HEK293 (cell line): Measurements from ENCODE around the gene LSP1.

Experiments
- CTCF ChIA-PET: fragments of 350-600 bp; formaldehyde crosslinking; extraction: SDS; loops from one replicate; lab custom pipeline; 2021; ENCODE audit warnings: antibody characterized with exemption; lab: Yijun Ruan, JAX
- POLR2A ChIA-PET: fragments of 300-600 bp; formaldehyde crosslinking; extraction: SDS; loops from one replicate; lab custom pipeline; 2020; ENCODE audit warnings: antibody characterized with exemption, inconsistent platforms; lab: Yijun Ruan, JAX
- H3K27ac ChIP-seq: fragments of 200-500 bp; sonication (Bioruptor generic); 2 replicates; pipeline ENCODE4 v1.5.1; 2014; ENCODE audit warnings: low read depth, low read length, control low read depth, inconsistent platforms; ENCODE audit errors: extremely low read depth
- H3K36me3 ChIP-seq, 2 experiments: fragments of 200-500 bp in 1 of 2; sonication (Bioruptor generic) in 1 of 2; 1 replicate in 1 of 2; 2 replicates in 1 of 2; pipeline ENCODE4 v1.5.1; 2014 to 2017; ENCODE audit warnings: inconsistent platforms in 2 of 2, low read length in 2 of 2; ENCODE audit not compliant: control insufficient read depth in 2 of 2, insufficient read depth in 1 of 2
- H3K4me1 ChIP-seq: fragments of 200-500 bp; sonication (Bioruptor generic); 2 replicates; pipeline ENCODE4 v1.5.1; 2014; ENCODE audit warnings: mild to moderate bottlenecking, low read length, inconsistent platforms; ENCODE audit not compliant: control insufficient read depth, insufficient read depth
- H3K4me3 ChIP-seq: 2 replicates; pipeline ENCODE4 v1.5.1; 2011; ENCODE audit warnings: low read depth, mild to moderate bottlenecking, control low read depth, low read length, moderate library complexity
- H3K9me3 ChIP-seq: fragments of 200-500 bp; sonication (Bioruptor generic); 2 replicates; pipeline ENCODE4 v1.5.1; 2014; ENCODE audit warnings: low read depth, low read length, inconsistent platforms; ENCODE audit not compliant: control insufficient read depth, insufficient read depth
- BCL11A ChIP-seq: fragments of 450-650 bp; formaldehyde crosslinking; IDR thresholded peaks from 2 replicates; pipeline ENCODE4 v1.5.1; 2016; ENCODE audit warnings: low read depth, missing biosample characterization, missing genetic modification characterization
- GLIS1 ChIP-seq: fragments of 450-650 bp; formaldehyde crosslinking; IDR thresholded peaks from 2 replicates; pipeline ENCODE4 v1.5.1; 2016; ENCODE audit warnings: missing biosample characterization, missing genetic modification characterization
- KLF10 ChIP-seq: fragments of 450-650 bp; IDR thresholded peaks from 2 replicates; pipeline ENCODE4 v1.5.1; 2018; ENCODE audit warnings: missing biosample characterization, mild to moderate bottlenecking, missing genetic modification characterization
- KLF9 ChIP-seq: fragments of 450-650 bp; formaldehyde crosslinking; IDR thresholded peaks from 2 replicates; pipeline ENCODE4 v1.5.1; 2016; ENCODE audit warnings: missing biosample characterization, missing genetic modification characterization, low read depth
- OVOL3 ChIP-seq: fragments of 450-650 bp; formaldehyde crosslinking; IDR thresholded peaks from 2 replicates; pipeline ENCODE4 v1.5.1; 2016; ENCODE audit warnings: missing biosample characterization, missing genetic modification characterization
- PRDM1 ChIP-seq: fragments of 450-650 bp; formaldehyde crosslinking; IDR thresholded peaks from 2 replicates; pipeline ENCODE4; 2016; ENCODE audit warnings: missing biosample characterization, missing genetic modification characterization
- SP7 ChIP-seq: fragments of 450-650 bp; formaldehyde crosslinking; IDR thresholded peaks from 2 replicates; pipeline ENCODE4 v1.5.1; 2016; ENCODE audit warnings: missing biosample characterization, missing genetic modification characterization
- WT1 ChIP-seq: fragments of 450-650 bp; formaldehyde crosslinking; IDR thresholded peaks from 2 replicates; pipeline ENCODE4 v1.5.1; 2016; ENCODE audit warnings: missing biosample characterization, missing genetic modification characterization
- YY2 ChIP-seq: fragments of 450-650 bp; formaldehyde crosslinking; IDR thresholded peaks from 2 replicates; pipeline ENCODE4 v1.5.1; 2016; ENCODE audit warnings: missing biosample characterization, missing genetic modification characterization
- ZIC2 ChIP-seq: fragments of 450-650 bp; formaldehyde crosslinking; IDR thresholded peaks from 2 replicates; pipeline ENCODE4 v1.5.1; 2016; ENCODE audit warnings: missing biosample characterization, missing genetic modification characterization
- ZNF10 ChIP-seq: fragments of 450-650 bp; formaldehyde crosslinking; IDR thresholded peaks from 2 replicates; pipeline ENCODE4 v1.5.1; 2017; ENCODE audit warnings: missing biosample characterization, missing genetic modification characterization
- ZNF132 ChIP-seq: fragments of 450-650 bp; formaldehyde crosslinking; IDR thresholded peaks from 2 replicates; pipeline ENCODE4 v1.5.1; 2017; ENCODE audit warnings: missing biosample characterization, missing genetic modification characterization, borderline replicate concordance
- ZNF274 ChIP-seq, 2 experiments: fragments of 200-500 bp in 1 of 2; fragments of 450-650 bp in 1 of 2; sonication (Bioruptor generic) in 1 of 2; formaldehyde crosslinking in 1 of 2; IDR thresholded peaks; 2 replicates each; pipeline versions ENCODE4 v1.5.1 to v1.6.1; 2014 to 2016; ENCODE audit warnings: borderline replicate concordance in 1 of 2, inconsistent platforms in 1 of 2, low read length in 1 of 2, missing biosample characterization in 1 of 2, missing genetic modification characterization in 1 of 2
- ZNF350 ChIP-seq: fragments of 450-650 bp; formaldehyde crosslinking; IDR thresholded peaks from 2 replicates; pipeline ENCODE4 v1.5.0; 2017; ENCODE audit warnings: missing biosample characterization, mild to moderate bottlenecking, missing genetic modification characterization
- ZNF37A ChIP-seq: fragments of 450-650 bp; IDR thresholded peaks from 2 replicates; pipeline ENCODE4 v1.5.1; 2018; ENCODE audit warnings: missing biosample characterization, missing genetic modification characterization
- ZNF404 ChIP-seq: fragments of 450-650 bp; formaldehyde crosslinking; IDR thresholded peaks from 2 replicates; pipeline ENCODE4 v1.5.1; 2017; ENCODE audit warnings: missing biosample characterization, missing genetic modification characterization
- ZNF426 ChIP-seq: fragments of 450-650 bp; formaldehyde crosslinking; IDR thresholded peaks from 2 replicates; pipeline ENCODE4 v1.5.1; 2017; ENCODE audit warnings: missing biosample characterization, missing genetic modification characterization, mild to moderate bottlenecking, inconsistent platforms, moderate library complexity
- ZNF521 ChIP-seq: fragments of 450-650 bp; formaldehyde crosslinking; IDR thresholded peaks from 2 replicates; pipeline ENCODE4 v1.5.1; 2017; ENCODE audit warnings: missing biosample characterization, mild to moderate bottlenecking, missing genetic modification characterization
- ZNF610 ChIP-seq: fragments of 450-650 bp; formaldehyde crosslinking; IDR thresholded peaks from 2 replicates; pipeline ENCODE4 v1.5.1; 2016; ENCODE audit warnings: missing biosample characterization, missing genetic modification characterization, borderline replicate concordance
- ZNF623 ChIP-seq: fragments of 450-650 bp; formaldehyde crosslinking; IDR thresholded peaks from 2 replicates; pipeline ENCODE4 v1.5.1; 2016; ENCODE audit warnings: missing biosample characterization, missing genetic modification characterization
- ZNF660 ChIP-seq: fragments of 450-650 bp; IDR thresholded peaks from 2 replicates; pipeline ENCODE4 v1.5.1; 2018; ENCODE audit warnings: missing biosample characterization, mild to moderate bottlenecking, missing genetic modification characterization
- ZSCAN5A ChIP-seq: fragments of 450-650 bp; formaldehyde crosslinking; IDR thresholded peaks from 2 replicates; pipeline ENCODE4 v1.5.1; 2016; ENCODE audit warnings: missing biosample characterization, missing genetic modification characterization
- TF ChIP-seq, protein P1 (sequence below): fragments of 450-650 bp; formaldehyde crosslinking; IDR thresholded peaks from 2 replicates; pipeline ENCODE4 v1.5.1; 2016; ENCODE audit warnings: missing biosample characterization, missing genetic modification characterization
- TF ChIP-seq, protein P2 (sequence below): fragments of 450-650 bp; formaldehyde crosslinking; IDR thresholded peaks from 2 replicates; pipeline ENCODE4 v1.5.1; 2016; ENCODE audit warnings: missing biosample characterization, missing genetic modification characterization
- TF ChIP-seq, protein P3 (sequence below): fragments of 450-650 bp; formaldehyde crosslinking; IDR thresholded peaks from 2 replicates; pipeline ENCODE4 v1.5.1; 2016; ENCODE audit warnings: missing biosample characterization, missing genetic modification characterization

LSP1 gene

DNA sequence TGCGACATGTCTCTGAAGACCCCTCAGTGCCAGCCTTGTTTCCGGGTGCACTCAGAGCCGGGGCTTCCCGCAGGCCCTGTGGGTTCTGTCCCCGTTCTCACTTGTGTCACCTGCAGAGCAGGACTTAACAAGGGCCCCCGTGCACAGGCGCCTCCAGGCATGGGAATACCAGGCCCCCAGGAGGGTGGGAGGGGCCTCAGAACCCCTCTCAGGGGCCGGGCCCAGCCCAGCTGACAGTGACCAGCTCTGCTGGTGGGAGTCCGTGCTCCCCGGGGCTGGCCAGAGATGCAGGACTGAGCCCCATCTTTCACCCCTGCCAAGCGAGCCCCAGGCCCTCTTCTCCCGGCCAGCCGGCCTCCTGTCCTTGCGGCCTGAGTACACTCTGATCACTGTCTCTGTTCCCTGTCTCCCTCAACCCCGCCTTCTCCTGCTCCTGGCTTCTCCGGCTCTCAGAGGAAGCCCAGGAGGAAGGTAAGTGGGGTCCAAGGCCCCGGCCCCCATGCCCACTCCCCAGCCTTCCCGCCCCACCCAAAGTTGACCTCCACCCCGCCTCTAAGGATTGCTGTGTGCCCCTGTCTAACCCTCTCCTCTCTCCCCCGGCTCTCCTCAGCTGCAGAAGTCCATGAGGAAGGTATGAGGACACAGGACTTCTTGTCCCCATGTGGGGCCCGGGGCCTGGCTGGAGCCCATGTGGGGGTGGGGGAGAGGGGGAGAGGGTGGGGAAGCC is 71.9 kb downstream of the LSP1 start:
- no peaks in the 10 kb centered on the region for H3K36me3 ChIP-seq
- CTCF ChIA-PET: interaction anchor here (0.6 kb wide), 1 partner anchor 180 kb away, joined by 5 read pairs; no protein-coding TSS in a partner anchor
- TF ChIP-seq ZNF274 (IDR thresholded peaks at IDR 0.05; ENCODE audit: low read length): no peak
- no peak for TF ChIP-seq ZNF274 (tag by site-specific recombination; IDR thresholded peaks at IDR 0.05; ENCODE audit: borderline replicate concordance)
- peak; percentile 13; the same call in 1 of the 2 replicates for TF ChIP-seq ZIC2
- TF ChIP-seq GLIS1 (tag by site-specific recombination): peak; percentile 41
- no peak overlapping the region for H3K27ac ChIP-seq
- no peak overlapping the region for H3K4me3 ChIP-seq
- no peaks in the 10 kb centered on the region for H3K4me1 ChIP-seq
- no peaks in the 10 kb centered on the region for H3K9me3 ChIP-seq
- POLR2A ChIA-PET: no interaction called here

GRCh38 chr11:1925373-1926155 is 72.7 kb downstream of the LSP1 start:
- Histone ChIP-seq H3K4me1 (no peaks in the 10 kb centered on the region), H3K27ac (no peak overlapping the region), H3K36me3 (no peaks in the 10 kb centered on the region), H3K4me3 (no peak overlapping the region), H3K9me3 (no peaks in the 10 kb centered on the region)
- POLR2A ChIA-PET: no interaction called here
- CTCF ChIA-PET: no interaction called here
- TF ChIP-seq ZNF10 (tag by site-specific recombination) (no peak), BCL11A (tag by site-specific recombination) (no peak), ZNF660 (tag by site-specific recombination) (no peak), ZNF521 (no peak), ZNF623 (tag by site-specific recombination) (no peak), PRDM1 (tag by site-specific recombination) (no peak), ZNF350 (tag by site-specific recombination) (no peak), SP7 (tag by site-specific recombination) (no peak), KLF10 (tag by site-specific recombination) (no peak), ZSCAN5A (no peak), WT1 (tag by site-specific recombination) (no peak), ZNF37A (no peak), ZNF426 (tag by site-specific recombination) (no peak)
- TF ChIP-seq, protein P1, sequence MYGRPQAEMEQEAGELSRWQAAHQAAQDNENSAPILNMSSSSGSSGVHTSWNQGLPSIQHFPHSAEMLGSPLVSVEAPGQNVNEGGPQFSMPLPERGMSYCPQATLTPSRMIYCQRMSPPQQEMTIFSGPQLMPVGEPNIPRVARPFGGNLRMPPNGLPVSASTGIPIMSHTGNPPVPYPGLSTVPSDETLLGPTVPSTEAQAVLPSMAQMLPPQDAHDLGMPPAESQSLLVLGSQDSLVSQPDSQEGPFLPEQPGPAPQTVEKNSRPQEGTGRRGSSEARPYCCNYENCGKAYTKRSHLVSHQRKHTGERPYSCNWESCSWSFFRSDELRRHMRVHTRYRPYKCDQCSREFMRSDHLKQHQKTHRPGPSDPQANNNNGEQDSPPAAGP (tag by site-specific recombination): no peak

GRCh38 chr11:1926156-1927025 is 73.5 kb downstream of the LSP1 start:
- Histone ChIP-seq H3K36me3 (no peaks in the 10 kb centered on the region), H3K9me3 (no peaks in the 10 kb centered on the region), H3K27ac (no peak overlapping the region), H3K4me3 (no peak overlapping the region), H3K4me1 (no peaks in the 10 kb centered on the region)
- CTCF ChIA-PET: no interaction called here
- POLR2A ChIA-PET: no interaction called here
- TF ChIP-seq, protein P2, sequence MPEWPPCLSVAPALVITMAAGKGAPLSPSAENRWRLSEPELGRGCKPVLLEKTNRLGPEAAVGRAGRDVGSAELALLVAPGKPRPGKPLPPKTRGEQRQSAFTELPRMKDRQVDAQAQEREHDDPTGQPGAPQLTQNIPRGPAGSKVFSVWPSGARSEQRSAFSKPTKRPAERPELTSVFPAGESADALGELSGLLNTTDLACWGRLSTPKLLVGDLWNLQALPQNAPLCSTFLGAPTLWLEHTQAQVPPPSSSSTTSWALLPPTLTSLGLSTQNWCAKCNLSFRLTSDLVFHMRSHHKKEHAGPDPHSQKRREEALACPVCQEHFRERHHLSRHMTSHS: no peak
- TF ChIP-seq YY2 (tag by site-specific recombination): no peak
- TF ChIP-seq OVOL3 (tag by site-specific recombination): no peak
- TF ChIP-seq ZNF610 (tag by site-specific recombination): no peak
- TF ChIP-seq ZNF132 (tag by site-specific recombination): no peak
- no peak for TF ChIP-seq ZNF404 (tag by site-specific recombination)
- TF ChIP-seq, protein P3, sequence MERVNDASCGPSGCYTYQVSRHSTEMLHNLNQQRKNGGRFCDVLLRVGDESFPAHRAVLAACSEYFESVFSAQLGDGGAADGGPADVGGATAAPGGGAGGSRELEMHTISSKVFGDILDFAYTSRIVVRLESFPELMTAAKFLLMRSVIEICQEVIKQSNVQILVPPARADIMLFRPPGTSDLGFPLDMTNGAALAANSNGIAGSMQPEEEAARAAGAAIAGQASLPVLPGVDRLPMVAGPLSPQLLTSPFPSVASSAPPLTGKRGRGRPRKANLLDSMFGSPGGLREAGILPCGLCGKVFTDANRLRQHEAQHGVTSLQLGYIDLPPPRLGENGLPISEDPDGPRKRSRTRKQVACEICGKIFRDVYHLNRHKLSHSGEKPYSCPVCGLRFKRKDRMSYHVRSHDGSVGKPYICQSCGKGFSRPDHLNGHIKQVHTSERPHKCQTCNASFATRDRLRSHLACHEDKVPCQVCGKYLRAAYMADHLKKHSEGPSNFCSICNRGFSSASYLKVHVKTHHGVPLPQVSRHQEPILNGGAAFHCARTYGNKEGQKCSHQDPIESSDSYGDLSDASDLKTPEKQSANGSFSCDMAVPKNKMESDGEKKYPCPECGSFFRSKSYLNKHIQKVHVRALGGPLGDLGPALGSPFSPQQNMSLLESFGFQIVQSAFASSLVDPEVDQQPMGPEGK (tag by site-specific recombination): no peak
- TF ChIP-seq KLF9 (tag by site-specific recombination): no peak
